Measurements from ENCODE around the gene EXD3. TPM values are rescaled to one million over a fixed set of nuclear protein-coding genes. Genes with fewer than 3 reads are reported as not detected.

Gene EXD3
- total and polyA plus RNA-seq, 2 of the 4 experiments (the other 2 are of a cell fraction) = 1.1 to 7.4 TPM

- TF ChIP-seq ELK1 (IDR thresholded peaks at IDR 0.05; ENCODE audit: borderline replicate concordance, low read depth, low read length) (no peak), BHLHE40 (IDR thresholded peaks at IDR 0.05; ENCODE audit: low read depth, low read length) (no peak), MXI1 (IDR thresholded peaks at IDR 0.05; ENCODE audit: borderline replicate concordance, low read depth, low read length) (no peak), RFX5 (IDR thresholded peaks at IDR 0.05; ENCODE audit: low read depth, low read length) (no peak), POLR2A (IDR thresholded peaks at IDR 0.05; ENCODE audit: low read depth, low read length) (no peak), CHD1 (IDR thresholded peaks at IDR 0.05; ENCODE audit: low read depth, low read length) (no peak), CEBPB (IDR thresholded peaks at IDR 0.05; ENCODE audit: low read depth, low read length) (no peak)
Observed at GRCh38 chr9:137458194-137459151, 35.5 kb upstream of the EXD3 start (continued).

Data from IMR-90 (cell line).